Stimulated activated CD8-positive, alpha-beta memory T cell treated with anti-CD3 and anti-CD28 coated beads, Interleukin-4, amount 100 ng/mL, for 24 hours (primary cell): ENCODE results near the gene IRGQ.

Experiments
- DNase-seq: peaks from one replicate; pipeline ENCODE4 v3.0.0-alpha.2; 2020; ENCODE audit warnings: low read depth

The IRGQ gene

GRCh38 chr19:43540381-43540780 is 55.6 kb downstream of the IRGQ start:
- DNase-seq: no peak

DNA sequence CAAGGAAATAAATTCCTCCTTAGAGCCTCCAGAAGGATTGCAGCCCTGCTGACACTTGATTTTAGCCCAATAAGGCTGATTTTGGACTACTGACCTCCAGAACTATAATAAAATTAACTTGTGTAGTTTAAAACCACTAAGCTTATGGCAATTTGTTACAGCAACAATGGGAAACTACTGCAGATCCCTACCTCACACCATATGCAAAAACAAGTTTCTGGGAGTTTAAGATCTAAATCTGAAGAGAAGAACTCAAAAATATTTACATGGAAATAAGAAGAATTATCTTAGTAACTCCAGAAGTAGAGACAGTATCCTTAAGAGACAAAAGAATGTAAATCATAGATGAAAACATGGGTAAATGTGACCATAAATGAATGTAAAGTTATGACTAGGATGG is 57.0 kb downstream of the IRGQ start:
- DNase-seq: no peak

DNA sequence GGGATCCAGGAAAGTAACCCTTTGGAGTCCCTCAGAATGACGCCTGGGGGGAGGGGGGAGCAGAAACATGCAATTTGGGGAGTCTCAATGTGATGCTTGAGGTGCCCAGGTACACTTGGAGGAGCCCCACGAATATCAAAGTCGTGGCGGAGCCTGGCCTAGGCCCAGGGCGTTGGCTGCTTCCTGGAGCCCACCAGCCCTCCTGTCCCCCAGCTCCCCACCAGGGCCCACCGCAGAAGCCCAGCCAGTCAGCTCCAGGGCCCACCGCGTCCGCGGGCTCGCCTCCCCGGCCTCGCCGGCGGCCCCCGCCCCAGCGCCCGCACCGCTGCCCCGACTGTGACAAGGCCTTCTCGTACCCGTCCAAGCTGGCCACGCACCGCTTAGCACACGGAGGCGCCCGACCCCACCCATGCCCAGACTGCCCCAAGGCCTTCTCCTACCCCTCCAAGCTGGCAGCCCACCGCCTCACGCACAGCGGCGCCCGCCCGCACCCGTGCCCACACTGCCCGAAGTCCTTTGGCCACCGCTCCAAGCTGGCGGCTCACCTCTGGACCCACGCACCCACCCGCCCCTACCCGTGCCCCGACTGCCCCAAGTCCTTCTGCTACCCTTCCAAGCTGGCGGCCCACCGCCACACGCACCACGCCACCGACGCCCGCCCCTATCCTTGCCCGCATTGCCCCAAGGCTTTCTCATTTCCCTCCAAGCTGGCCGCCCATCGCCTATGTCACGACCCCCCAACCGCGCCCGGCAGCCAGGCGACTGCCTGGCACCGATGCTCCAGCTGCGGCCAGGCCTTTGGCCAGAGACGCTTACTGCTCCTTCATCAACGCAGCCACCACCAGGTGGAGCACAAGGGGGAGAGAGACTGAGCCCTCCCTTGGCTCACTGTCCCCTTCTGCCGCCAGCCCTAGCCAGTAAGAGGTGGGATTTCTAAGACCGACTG is 60.8 kb downstream of the IRGQ start:
- no peak for DNase-seq
